Adrenal gland (tissue), 12 donors: Measurements from ENCODE around the gene DCDC2. TPM values are rescaled to one million over a fixed set of nuclear protein-coding genes. Genes with fewer than 3 reads are reported as not detected.

Source experiments
- DNase-seq, 7 donors: peaks; one replicate each; pipeline ENCODE4 v3.0.0-alpha.2; 2019 to 2020
- H3K27ac ChIP-seq, 5 donors: fragments of 200-600 bp; sonication (generic) in 4 of 5; 1 replicate in 3 of 5; 2 replicates in 2 of 5; pipeline versions ENCODE4 v1.5.1 to v1.8.0; 2016 to 2020; ENCODE audit warnings: mild to moderate bottlenecking in 1 of 5
- H3K27me3 ChIP-seq: fragments of 200-600 bp; 2 replicates; pipeline ENCODE4 v1.8.0; 2021
- H3K36me3 ChIP-seq, 2 donors: fragments of 200-600 bp; replicated peaks in 1 of 2; 1 replicate in 1 of 2; 2 replicates in 1 of 2; pipeline versions ENCODE4 v1.5.1 to v1.8.0; 2018 to 2022
- H3K4me1 ChIP-seq, 2 donors: fragments of 200-600 bp; replicated peaks in 1 of 2; 1 replicate in 1 of 2; 2 replicates in 1 of 2; pipeline versions ENCODE4 v1.5.1 to v1.8.0; 2018 to 2021
- H3K4me3 ChIP-seq, 4 donors: fragments of 200-600 bp; sonication (generic) in 3 of 4; one replicate each; pipeline ENCODE4 v1.5.1; 2016 to 2018
- H3K9me3 ChIP-seq, 3 donors: fragments of 200-600 bp; sonication (generic) in 1 of 3; replicated peaks in 1 of 3; 1 replicate in 2 of 3; 2 replicates in 1 of 3; pipeline versions ENCODE4 v1.5.1 to v1.8.0; 2016 to 2021
- CTCF ChIP-seq, 6 experiments: fragments of 450-650 bp in 4 of 6; fragments of 200-600 bp in 2 of 6; sonication (generic) in 1 of 6; IDR thresholded peaks; 1 replicate in 5 of 6; 2 replicates in 1 of 6; pipeline versions ENCODE4 v1.5.1 to v1.8.0; 2016 to 2021; ENCODE audit warnings: antibody characterized with exemption in 6 of 6, mild to moderate bottlenecking in 2 of 6, moderate library complexity in 1 of 6
- POLR2A ChIP-seq, 2 donors: fragments of 450-650 bp; IDR thresholded peaks; one replicate each; pipeline ENCODE4 v1.6.1; 2017; ENCODE audit warnings: antibody characterized with exemption in 2 of 2, mild to moderate bottlenecking in 2 of 2, moderate library complexity in 1 of 2
- WGBS, 4 donors: extraction: QIAGEN DNeasy Blood & Tissue Kit in 2 of 4; methylation state at CpG; one replicate each; pipeline versions ENCODE4 v1.1.5 to v1.1.7; 2013 to 2017; 5-methylcytosine and 5-hydroxymethylcytosine counted together
- intact Hi-C, 2 donors: fragments of 100-400 bp; cut with DNase I; formaldehyde crosslinking; loops; one replicate each; pipeline versions ENCODE4 v1.14.1 to v1.15.0; 2022 to 2023
- polyA plus RNA-seq, 3 donors: library from polyadenylated mRNA; stranded (reverse); fragments of 200-250 nt in 2 of 3; fragments of 350-450 nt in 1 of 3; fragmentation: Illumina TruSeq in 1 of 3; extraction: RNeasy Lipid Tissue Mini Kit (QIAGEN cat#74804) in 1 of 3; gene quantifications; one replicate each; pipeline ENCODE4 v1.2.3, GENCODE V29; 2013 to 2014
- total RNA-seq, 9 donors: library from RNA; depleted of rRNA in 4 of 9; stranded (reverse); fragments of >200 nt in 4 of 9; fragments of 120-200 nt in 1 of 9; fragmentation: NEBNext Ultra II Directional in 1 of 9; extraction: Animal tissue kit (Norgen Biotek cat#: 25700) in 1 of 9; gene quantifications; one replicate each; pipeline versions ENCODE4 v1.1.0 to v1.2.4, GENCODE V29; 2013 to 2023
- donor health status: healthy with polysubstance abuse.
- donor health status: Bipolar disorder and iron deficiency.
- donor health status: DM: yes; HTN: yes; CAD: no.
- donor health status: DM: no; HTN: no; CAD: no.
- donor health status: DM: no; HTN: no; CAD: no.
- donor health status: DM: yes; HTN: yes; CAD: no.

DCDC2 gene
- total and polyA plus RNA-seq, 12 donors = 0.06 to 3.6 (median 1.0) TPM

GRCh38 chr6:24356310-24356973 is 1.4 kb downstream of the DCDC2 start:
- Histone ChIP-seq H3K4me3 (no peak overlapping the region), H3K27ac (no peak overlapping the region), H3K9me3 (no peaks in the 10 kb centered on the region), H3K36me3 (no peaks in the 10 kb centered on the region), H3K27me3 (no peaks in the 10 kb centered on the region), H3K4me1 (peaks cover 5 to 10% of the 10 kb centered on the region in 2 donors)
- DNase-seq = no peak
- no peak for TF ChIP-seq CTCF (IDR thresholded peaks at IDR 0.05)
- no peak for TF ChIP-seq POLR2A (IDR thresholded peaks at IDR 0.05)
- WGBS, 4 donors = 55 to 62% (median 58%) methylated on average over 5 of the region's 5 CpGs
- intact Hi-C loops = no loop called here

DNA sequence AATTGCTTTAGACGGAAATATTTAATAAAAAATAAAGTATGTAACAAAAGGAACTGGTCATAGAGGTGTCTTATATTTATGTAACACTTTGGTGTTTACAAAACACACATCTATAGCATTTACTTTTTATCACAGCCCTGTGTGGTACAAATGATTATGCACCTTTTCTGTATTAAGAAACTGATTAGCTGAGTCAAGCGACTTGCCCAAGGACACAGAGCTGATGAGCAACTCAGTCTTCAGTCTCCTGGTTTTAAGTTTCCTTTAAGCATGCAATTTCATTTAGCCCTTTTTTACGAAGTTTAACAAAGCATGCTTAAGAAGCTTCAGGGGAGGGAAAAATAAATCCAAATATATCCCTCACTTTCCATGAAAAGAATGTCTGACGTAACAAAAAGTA is 2.5 kb downstream of the DCDC2 start:
- intact Hi-C loops = no loop called here
- WGBS, 4 donors = 44 to 51% (median 49%) methylated on average over 4 of the region's 4 CpGs
- Histone ChIP-seq H3K4me1 (peaks cover 4 to 9% of the 10 kb centered on the region in 2 donors), H3K27me3 (no peaks in the 10 kb centered on the region), H3K27ac (no peak overlapping the region), H3K36me3 (no peaks in the 10 kb centered on the region), H3K9me3 (no peaks in the 10 kb centered on the region), H3K4me3 (no peak overlapping the region)
- no peak for DNase-seq
- TF ChIP-seq CTCF (IDR thresholded peaks at IDR 0.05) (no peak), POLR2A (IDR thresholded peaks at IDR 0.05) (no peak)

GRCh38 chr6:24353861-24354260 is 4.0 kb downstream of the DCDC2 start:
- H3K27ac ChIP-seq = no peak overlapping the region
- 78 to 84% (median 81%) methylated on average over 1 of the region's 1 CpG for WGBS, 4 donors
- intact Hi-C loops = no loop called here

GRCh38 chr6:24352434-24352833 is 5.4 kb downstream of the DCDC2 start:
- H3K27ac ChIP-seq = no peak overlapping the region
- no peaks in the 10 kb centered on the region for H3K4me1 ChIP-seq
- no peak overlapping the region for H3K4me3 ChIP-seq
- TF ChIP-seq POLR2A (IDR thresholded peaks at IDR 0.05) (no peak), CTCF (IDR thresholded peaks at IDR 0.05) (no peak)
- H3K9me3 ChIP-seq = no peaks in the 10 kb centered on the region
- 89 to 100% (median 97%) methylated on average over 1 of the region's 1 CpG for WGBS, 4 donors
- no peaks in the 10 kb centered on the region for H3K27me3 ChIP-seq
- no peak for DNase-seq
- intact Hi-C loops = no loop called here
- H3K36me3 ChIP-seq = no peaks in the 10 kb centered on the region

More at GRCh38 chr6:24353861-24354260, 4.0 kb downstream of the DCDC2 start:
- DNase-seq = no peak
- H3K9me3 ChIP-seq = no peaks in the 10 kb centered on the region
- H3K4me3 ChIP-seq = no peak overlapping the region
- TF ChIP-seq POLR2A (IDR thresholded peaks at IDR 0.05) (no peak), CTCF (IDR thresholded peaks at IDR 0.05) (no peak)
- no peaks in the 10 kb centered on the region for H3K36me3 ChIP-seq
- no peaks in the 10 kb centered on the region for H3K4me1 ChIP-seq
- no peaks in the 10 kb centered on the region for H3K27me3 ChIP-seq
